GM23338 (cell line): ENCODE results near the gene DSCAML1. TPM values are rescaled to one million over a fixed set of nuclear protein-coding genes. Genes with fewer than 3 reads are reported as not detected.

Experiments
- ATAC-seq: fragments of 200-7000 bp; cut with Tn5 transposase; 3 replicates; pipeline ENCODE4 v1.9.1; 2020
- DNase-seq: peaks from one replicate; pipeline ENCODE4 v3.0.0-alpha.2; 2015; ENCODE audit warnings: low spot score
- H2AFZ ChIP-seq: fragments of 200-600 bp; sonication (generic); 2 replicates; pipeline ENCODE4 v1.8.0; 2016; ENCODE audit warnings: antibody characterized with exemption, mild to moderate bottlenecking, moderate library complexity
- H3F3A ChIP-seq: fragments of 200-600 bp; sonication (generic); replicated peaks from 2 replicates; pipeline ENCODE4 v1.8.0; 2017; ENCODE audit warnings: antibody characterized with exemption, mixed run types, low read depth
- H3K27ac ChIP-seq: fragments of 200-600 bp; sonication (generic); 2 replicates; pipeline ENCODE4 v1.6.1; 2016; ENCODE audit warnings: low read depth
- H3K27me3 ChIP-seq: fragments of 200-600 bp; sonication (generic); 2 replicates; pipeline ENCODE4 v1.8.0; 2016; ENCODE audit warnings: mild to moderate bottlenecking, mixed run types, moderate library complexity; ENCODE audit not compliant: insufficient read depth
- H3K36me3 ChIP-seq: fragments of 200-600 bp; sonication (generic); 2 replicates; pipeline ENCODE4 v1.8.0; 2016; ENCODE audit warnings: mild to moderate bottlenecking; ENCODE audit not compliant: insufficient read depth
- H3K4me1 ChIP-seq: fragments of 200-600 bp; sonication (generic); 2 replicates; pipeline ENCODE4 v1.8.0; 2016; ENCODE audit warnings: mild to moderate bottlenecking, moderate library complexity; ENCODE audit not compliant: insufficient read depth
- H3K4me2 ChIP-seq: fragments of 200-600 bp; sonication (generic); 2 replicates; pipeline ENCODE4 v1.7.1; 2017; ENCODE audit warnings: mixed run types
- H3K4me3 ChIP-seq: fragments of 200-600 bp; sonication (generic); 2 replicates; pipeline ENCODE4 v1.6.1; 2016; ENCODE audit warnings: mixed run types
- H3K79me2 ChIP-seq: fragments of 200-600 bp; sonication (generic); replicated peaks from 2 replicates; pipeline ENCODE4 v1.8.0; 2017; ENCODE audit warnings: mild to moderate bottlenecking; ENCODE audit not compliant: insufficient read depth
- H3K9me2 ChIP-seq: fragments of 200-600 bp; sonication (generic); 2 replicates; pipeline ENCODE4 v1.8.0; 2017; ENCODE audit not compliant: insufficient read depth
- H4K20me1 ChIP-seq: fragments of 200-600 bp; sonication (generic); replicated peaks from 2 replicates; pipeline ENCODE4 v1.8.0; 2017; ENCODE audit warnings: mild to moderate bottlenecking; ENCODE audit not compliant: insufficient read depth
- H3K27ac Mint-ChIP-seq: 2 replicates; pipeline ENCODE4 v1.8.0; 2020; ENCODE audit warnings: inconsistent platforms, mild to moderate bottlenecking, moderate library complexity, mixed read lengths
- H3K27me3 Mint-ChIP-seq: 3 replicates; pipeline ENCODE4 v1.8.0; 2022; ENCODE audit warnings: low read depth, mild to moderate bottlenecking, moderate library complexity, mixed read lengths, inconsistent platforms; ENCODE audit not compliant: insufficient read depth, poor library complexity
- H3K36me3 Mint-ChIP-seq: 3 replicates; pipeline ENCODE4 v1.8.0; 2021; ENCODE audit warnings: low read depth, mild to moderate bottlenecking, inconsistent platforms, moderate library complexity, mixed read lengths
- H3K4me1 Mint-ChIP-seq: 3 replicates; pipeline ENCODE4 v1.8.0; 2020; ENCODE audit warnings: mild to moderate bottlenecking, inconsistent platforms, mixed read lengths
- H3K4me3 Mint-ChIP-seq: 3 replicates; pipeline ENCODE4 v1.8.0; 2021; ENCODE audit warnings: moderate library complexity, mild to moderate bottlenecking, inconsistent platforms, mixed read lengths
- H3K9me3 Mint-ChIP-seq: 3 replicates; pipeline ENCODE4 v1.8.0; 2020; ENCODE audit warnings: moderate library complexity, mild to moderate bottlenecking, inconsistent platforms, mixed read lengths
- CREB1 ChIP-seq: fragments of 250-450 bp; sonication (Bioruptor Pico); IDR thresholded peaks from 2 replicates; pipeline ENCODE4 v1.5.0; 2020; ENCODE audit warnings: low read depth, mild to moderate bottlenecking, moderate library complexity
- CTCF ChIP-seq, 2 experiments: fragments of 200-600 bp in 1 of 2; sonication (generic) in 1 of 2; conservative IDR thresholded peaks; 2 replicates each; pipeline versions ENCODE4 v1.5.1 to v1.6.1; 2016 to 2017; ENCODE audit warnings: antibody characterized with exemption in 2 of 2, low read depth in 2 of 2, mild to moderate bottlenecking in 2 of 2, moderate library complexity in 1 of 2
- ETS1 ChIP-seq: IDR thresholded peaks from 2 replicates; pipeline ENCODE4 v1.6.1; 2016; ENCODE audit warnings: antibody characterized with exemption
- EZH2 ChIP-seq: fragments of 200-600 bp; sonication (generic); IDR thresholded peaks from one replicate; pipeline ENCODE4 v1.8.0; 2017; ENCODE audit warnings: antibody characterized with exemption, mild to moderate bottlenecking, low read depth; ENCODE audit not compliant: unreplicated experiment
- EZH2phosphoT487 ChIP-seq: fragments of 200-600 bp; sonication (generic); IDR thresholded peaks from one replicate; pipeline ENCODE4 v1.8.1; 2018; ENCODE audit warnings: antibody characterized with exemption; ENCODE audit not compliant: unreplicated experiment
- JUNB ChIP-seq: IDR thresholded peaks from one replicate; pipeline ENCODE4 v1.6.1; 2016; ENCODE audit warnings: antibody characterized with exemption; ENCODE audit not compliant: unreplicated experiment
- NANOG ChIP-seq: IDR thresholded peaks from 2 replicates; pipeline ENCODE4 v1.6.1; 2016; ENCODE audit warnings: antibody characterized with exemption, borderline replicate concordance
- POLR2AphosphoS5 ChIP-seq: IDR thresholded peaks from 2 replicates; pipeline ENCODE4 v1.6.1; 2016; ENCODE audit warnings: antibody characterized with exemption, low read depth
- REST ChIP-seq: IDR thresholded peaks from one replicate; pipeline ENCODE4 v1.6.1; 2018; ENCODE audit warnings: antibody characterized with exemption; ENCODE audit not compliant: unreplicated experiment
- STAT1 ChIP-seq: IDR thresholded peaks from one replicate; pipeline ENCODE4 v1.6.1; 2016; ENCODE audit warnings: antibody characterized with exemption; ENCODE audit not compliant: unreplicated experiment
- ZNF114 ChIP-seq: fragments of 250-450 bp; sonication (Bioruptor Pico); IDR thresholded peaks from 2 replicates; pipeline ENCODE4 v1.5.0; 2020; ENCODE audit warnings: mild to moderate bottlenecking, moderate library complexity
- ZNF331 ChIP-seq: fragments of 250-450 bp; sonication (Bioruptor Pico); IDR thresholded peaks from 2 replicates; pipeline ENCODE4 v1.5.0; 2020; ENCODE audit warnings: low read depth, mild to moderate bottlenecking, moderate library complexity
- ZNF462 ChIP-seq: fragments of 250-450 bp; sonication (Bioruptor Pico); IDR thresholded peaks from 2 replicates; pipeline ENCODE4 v1.5.0; 2020; ENCODE audit warnings: mild to moderate bottlenecking, moderate library complexity
- polyA plus RNA-seq: library from polyadenylated mRNA; unstranded; fragments of >200 nt; fragmentation: Nextera tagmentation; extraction: Ambion mirVana; gene quantifications from 2 replicates; pipeline ENCODE4 v1.2.1, GENCODE V29; 2016
- total RNA-seq: library from RNA; depleted of rRNA; stranded (reverse); fragments of >200 nt; shearing (Covaris generic); gene quantifications from 2 replicates; pipeline ENCODE4 v1.2.3, GENCODE V29; 2014

Gene DSCAML1
- total and polyA plus RNA-seq, 2 experiments from 2014 or later, result 0.17 TPM; not detected in 1

GRCh38 chr11:117412653-117413275 is 384.3 kb downstream of the DSCAML1 start:
- no peak for DNase-seq
- Histone ChIP-seq H3K27me3 (no peaks in the 10 kb centered on the region), H3K4me3 (no peak overlapping the region), H3K79me2 (no peaks in the 10 kb centered on the region), H3F3A (no peaks in the 10 kb centered on the region), H2AFZ (no peak overlapping the region), H3K4me2 (no peak overlapping the region), H3K36me3 (peaks cover 4% of the 10 kb centered on the region; the same call in 1 of the 2 replicates), H3K4me1 (no peaks in the 10 kb centered on the region), H3K9me2 (no peaks in the 10 kb centered on the region), H3K27ac (no peak overlapping the region), H4K20me1 (no peaks in the 10 kb centered on the region)
- Mint-ChIP-seq H3K27ac (no peak overlapping the region; the same call in 1 of the 2 replicates), H3K4me1 (peaks cover 21% of the 10 kb centered on the region), H3K36me3 (peaks cover 21% of the 10 kb centered on the region), H3K9me3 (no peaks in the 10 kb centered on the region), H3K4me3 (no peak overlapping the region), H3K27me3 (peaks cover 12% of the 10 kb centered on the region)
- ATAC-seq, result no peak
- no peak for TF ChIP-seq ZNF114 (CRISPR knock-in tag)
- TF ChIP-seq REST, result no peak
- TF ChIP-seq ZNF462, result no peak
- no peak for TF ChIP-seq POLR2AphosphoS5
- TF ChIP-seq EZH2phosphoT487, result no peak
- TF ChIP-seq EZH2, result no peak
- no peak for TF ChIP-seq ETS1
- no peak for TF ChIP-seq JUNB
- TF ChIP-seq CTCF (conservative IDR thresholded peaks at IDR 0.05; ENCODE audit: low read depth in 2 of 2), result no peak
- TF ChIP-seq CREB1 (CRISPR knock-in tag), result no peak
- no peak for TF ChIP-seq NANOG
- no peak for TF ChIP-seq STAT1
- TF ChIP-seq ZNF331 (CRISPR knock-in tag), result no peak
